Activated effector memory CD4-positive, alpha-beta T cell treated with Interleukin-2 at 50 U/mL for 16 hours (primary cell): Measurements from ENCODE around the gene STON2.
"Not testable (repeated sequence)": the region's sequence is repeated elsewhere in the genome, so short reads cannot be mapped to it uniquely, and the experiment has no call there.

Experiments
- DNase-seq: peaks from one replicate; pipeline ENCODE4 v3.0.0-alpha.2; 2020

Gene STON2, protein sequence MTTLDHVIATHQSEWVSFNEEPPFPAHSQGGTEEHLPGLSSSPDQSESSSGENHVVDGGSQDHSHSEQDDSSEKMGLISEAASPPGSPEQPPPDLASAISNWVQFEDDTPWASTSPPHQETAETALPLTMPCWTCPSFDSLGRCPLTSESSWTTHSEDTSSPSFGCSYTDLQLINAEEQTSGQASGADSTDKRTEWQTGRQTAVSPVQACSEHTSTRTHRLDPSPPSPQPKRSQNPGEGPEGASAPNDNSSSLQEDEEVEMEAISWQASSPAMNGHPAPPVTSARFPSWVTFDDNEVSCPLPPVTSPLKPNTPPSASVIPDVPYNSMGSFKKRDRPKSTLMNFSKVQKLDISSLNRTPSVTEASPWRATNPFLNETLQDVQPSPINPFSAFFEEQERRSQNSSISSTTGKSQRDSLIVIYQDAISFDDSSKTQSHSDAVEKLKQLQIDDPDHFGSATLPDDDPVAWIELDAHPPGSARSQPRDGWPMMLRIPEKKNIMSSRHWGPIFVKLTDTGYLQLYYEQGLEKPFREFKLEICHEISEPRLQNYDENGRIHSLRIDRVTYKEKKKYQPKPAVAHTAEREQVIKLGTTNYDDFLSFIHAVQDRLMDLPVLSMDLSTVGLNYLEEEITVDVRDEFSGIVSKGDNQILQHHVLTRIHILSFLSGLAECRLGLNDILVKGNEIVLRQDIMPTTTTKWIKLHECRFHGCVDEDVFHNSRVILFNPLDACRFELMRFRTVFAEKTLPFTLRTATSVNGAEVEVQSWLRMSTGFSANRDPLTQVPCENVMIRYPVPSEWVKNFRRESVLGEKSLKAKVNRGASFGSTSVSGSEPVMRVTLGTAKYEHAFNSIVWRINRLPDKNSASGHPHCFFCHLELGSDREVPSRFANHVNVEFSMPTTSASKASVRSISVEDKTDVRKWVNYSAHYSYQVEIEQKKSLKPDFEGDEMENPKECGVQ

GRCh38 chr14:81400202-81400678, at the start of gene STON2:
Gene STON2, minus strand, starts transcription at chr14:81400324. Its CDS starts 1,942 bp downstream, at chr14:81398382.
- no peak for DNase-seq

DNA sequence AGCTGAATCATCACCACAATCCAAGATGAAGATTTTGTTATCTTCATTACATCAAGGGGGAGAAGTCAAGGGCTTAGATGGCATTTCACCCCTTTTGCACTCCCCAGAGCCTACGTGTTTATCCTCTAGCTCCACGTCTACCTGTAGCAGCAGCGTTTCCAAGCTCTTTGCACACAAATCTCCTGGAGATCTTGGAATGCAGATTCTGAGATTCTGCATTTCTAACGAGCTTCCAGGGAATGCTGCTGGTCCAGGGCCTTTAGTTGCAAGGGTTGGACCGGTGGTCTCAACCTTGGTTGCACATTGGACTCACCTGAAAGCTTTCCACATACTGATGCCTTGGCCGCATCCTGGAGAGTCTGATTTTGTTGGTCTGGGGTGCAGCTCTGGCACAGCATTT, 49.5 kb upstream of the STON2 start:
- no peak for DNase-seq

DNA sequence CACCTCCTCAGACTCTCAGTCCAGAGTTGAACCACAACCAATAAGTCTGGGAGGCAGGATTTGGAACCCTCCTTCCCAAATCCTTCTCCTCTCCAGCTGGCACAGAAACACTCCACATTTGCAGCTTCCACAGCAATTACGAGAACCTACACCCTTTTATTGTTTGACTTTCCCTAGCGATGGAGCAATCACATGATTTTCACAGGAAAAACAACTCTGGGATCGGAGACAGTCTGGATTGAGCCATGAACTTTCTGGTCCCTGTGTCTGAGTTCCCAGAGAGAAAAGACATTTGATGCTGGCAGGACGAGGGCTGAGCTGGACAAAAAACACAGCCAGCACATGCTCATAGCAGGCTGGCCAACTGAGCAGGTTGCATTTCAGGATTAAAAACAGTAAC, 49.0 kb upstream of the STON2 start:
- DNase-seq = no peak

DNA sequence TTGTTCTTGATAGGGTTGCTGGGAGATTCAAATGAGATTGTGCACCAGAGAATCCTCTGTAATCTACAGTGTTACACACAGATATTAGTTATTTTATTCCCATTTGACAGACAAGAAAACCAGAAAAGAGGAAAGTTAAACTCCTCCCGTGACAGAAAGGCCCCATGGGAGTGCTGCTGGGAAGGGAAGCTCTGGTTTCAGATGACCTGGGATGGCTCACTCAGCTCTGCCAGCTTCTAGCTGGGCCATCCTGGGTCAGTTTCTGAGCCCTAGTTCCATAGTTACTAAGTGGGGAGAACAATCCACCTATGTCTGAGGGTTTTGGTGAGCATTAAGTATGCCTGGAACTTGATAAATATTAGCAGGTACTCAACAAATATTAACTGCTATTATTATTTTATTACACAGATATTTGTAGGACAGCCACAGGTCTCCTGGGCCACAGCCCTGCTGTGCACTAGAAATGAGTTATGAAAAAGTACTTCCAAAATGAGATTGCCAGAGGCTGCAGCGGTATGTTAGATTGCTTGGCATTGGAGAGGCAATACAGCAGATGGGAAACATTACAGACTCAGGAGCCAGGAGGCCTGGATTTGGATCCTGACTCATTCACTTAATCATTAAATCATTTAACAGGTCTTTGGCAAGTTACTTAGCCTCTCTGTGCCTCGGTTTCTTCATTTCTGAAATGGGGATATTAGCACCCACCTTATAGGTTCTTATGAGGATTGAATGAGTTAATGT, 47.1 kb upstream of the STON2 start:
- DNase-seq = no peak

- DNase-seq = no peak
These were observed 46.3 kb upstream of the STON2 start for GRCh38 chr14:81446279-81447007.

GRCh38 chr14:81441626-81442134, 41.6 kb upstream of the STON2 start:
- no peak for DNase-seq

- DNase-seq = no peak
These were observed 39.9 kb upstream of the STON2 start for GRCh38 chr14:81440041-81440440.

DNA sequence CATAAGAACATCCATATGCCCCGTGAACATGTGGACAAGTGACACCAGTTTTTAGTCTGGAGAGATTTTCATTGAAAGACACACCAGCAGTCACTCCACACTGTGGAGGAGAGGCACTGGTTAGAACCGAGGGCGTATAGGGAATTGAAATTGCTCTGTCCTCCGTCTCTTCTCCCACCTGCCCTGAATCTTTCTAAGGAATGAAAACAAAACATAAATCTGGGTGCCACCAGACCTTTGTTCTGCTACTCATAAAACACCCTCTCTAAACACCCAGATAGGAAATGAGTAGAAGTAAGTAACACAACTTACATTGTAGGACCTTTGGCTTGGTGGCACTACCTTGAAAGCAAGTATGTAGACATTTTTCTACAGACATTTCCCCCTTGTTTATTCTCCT, 37.1 kb upstream of the STON2 start:
- no peak for DNase-seq

GRCh38 chr14:81436296-81437138, 36.4 kb upstream of the STON2 start:
- peak; percentile 5 for DNase-seq

DNA sequence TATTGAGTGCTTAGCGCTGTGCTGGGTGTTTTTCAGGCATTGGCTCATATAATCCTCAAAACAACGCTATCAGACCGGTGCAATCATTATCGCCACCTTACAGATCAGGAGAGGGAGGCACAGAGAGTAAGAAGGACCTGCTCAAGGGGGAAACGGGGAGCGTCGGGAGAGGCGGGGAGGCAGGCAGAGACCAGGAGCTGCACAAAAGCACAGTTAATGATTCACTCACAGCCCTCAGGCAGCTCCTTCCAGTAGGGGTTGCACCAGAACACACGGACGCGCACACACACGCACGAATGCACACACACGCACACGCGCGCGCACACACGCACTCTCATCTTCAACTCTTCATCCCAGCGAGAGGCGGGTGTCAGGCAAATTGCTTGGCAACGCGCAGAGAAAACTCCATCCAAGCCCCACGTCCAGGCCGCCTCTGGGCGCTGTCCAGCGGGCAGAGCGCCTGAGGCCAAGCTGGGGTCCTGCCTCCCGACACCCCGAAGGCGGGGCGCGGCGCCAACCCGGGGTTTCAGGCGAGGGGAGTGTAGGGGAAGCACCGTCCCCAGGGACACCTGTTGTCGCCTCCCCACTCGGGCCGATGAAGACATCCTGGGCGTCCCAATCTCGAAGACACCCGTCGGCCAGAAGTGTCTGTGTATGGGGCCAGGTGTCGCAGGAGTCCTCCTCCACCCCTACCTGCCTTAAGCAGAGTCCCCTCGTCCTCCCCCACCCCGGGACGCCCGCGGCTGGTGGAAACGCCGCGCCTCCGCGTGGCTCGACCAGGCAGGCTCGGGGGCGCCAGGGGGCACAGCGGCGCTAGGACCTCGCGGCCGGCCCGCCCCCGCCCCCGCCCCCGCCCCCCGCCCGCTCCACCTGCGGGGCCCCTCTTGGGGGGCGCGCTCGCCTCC, 35.5 kb upstream of the STON2 start:
- DNase-seq = peak; percentile 2

GRCh38 chr14:81435048-81435390, 34.9 kb upstream of the STON2 start:
- DNase-seq = no peak

- no peak for DNase-seq
These were observed 34.1 kb upstream of the STON2 start for GRCh38 chr14:81434230-81434629.

DNA sequence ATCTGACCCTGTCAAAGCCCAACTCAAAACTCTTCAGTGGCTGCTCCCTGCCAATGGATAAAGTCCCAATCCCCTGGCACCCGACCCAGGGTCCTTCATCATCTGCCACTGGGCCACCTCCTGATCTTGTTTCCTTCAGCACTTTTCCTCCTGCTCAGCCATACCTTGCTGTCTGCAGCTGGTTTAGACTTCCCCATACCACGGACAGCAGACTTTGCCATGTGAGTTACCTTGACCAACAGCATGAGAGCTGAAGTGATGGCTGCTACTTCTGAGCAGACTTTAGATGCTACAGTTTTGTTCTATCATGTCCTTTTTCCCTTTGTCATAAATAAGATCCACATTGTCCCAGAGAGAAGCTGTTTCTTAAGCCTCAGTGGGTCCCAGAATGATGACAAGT, 33.3 kb upstream of the STON2 start:
- DNase-seq = no peak

DNA sequence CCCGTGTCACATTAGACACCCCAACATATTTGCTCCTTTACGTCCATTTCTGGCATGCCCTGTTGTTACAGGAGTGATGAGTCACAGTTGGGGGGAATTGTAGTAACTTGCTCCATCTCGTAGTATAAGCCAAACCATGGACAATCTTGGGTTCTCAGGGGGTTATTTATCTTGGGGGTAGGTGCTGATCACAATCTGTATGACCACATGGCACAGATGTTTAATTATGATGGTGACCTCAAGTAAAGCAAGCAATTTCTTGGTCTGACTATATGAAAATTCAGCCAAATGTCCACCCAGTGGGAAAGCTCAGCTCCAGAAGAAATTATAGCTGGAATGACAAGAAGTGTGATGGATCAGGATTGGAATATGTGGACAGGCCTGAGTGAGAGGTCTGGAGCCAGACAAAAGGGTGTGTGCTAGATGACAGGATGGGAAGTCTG, 32.1 kb upstream of the STON2 start:
- no peak for DNase-seq

DNA sequence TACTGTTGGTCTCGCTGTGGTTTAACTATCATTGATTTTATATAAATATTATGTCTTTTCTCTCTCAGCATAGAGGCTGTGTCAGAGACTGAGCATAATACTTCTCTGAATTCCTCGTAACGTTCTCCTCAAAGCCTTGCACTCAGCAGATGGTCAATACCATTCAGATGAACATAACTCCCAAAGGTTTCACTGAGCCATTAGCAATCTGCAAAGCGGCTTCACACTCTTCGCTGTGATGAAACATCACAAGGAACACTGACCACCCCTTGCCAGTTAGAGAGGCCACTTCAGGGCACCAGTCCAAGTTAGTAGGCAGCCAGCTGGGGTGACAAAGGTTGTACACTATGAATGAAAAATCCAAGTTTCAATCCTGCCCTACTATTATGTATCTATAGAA, 30.1 kb upstream of the STON2 start:
- DNase-seq = no peak

DNA sequence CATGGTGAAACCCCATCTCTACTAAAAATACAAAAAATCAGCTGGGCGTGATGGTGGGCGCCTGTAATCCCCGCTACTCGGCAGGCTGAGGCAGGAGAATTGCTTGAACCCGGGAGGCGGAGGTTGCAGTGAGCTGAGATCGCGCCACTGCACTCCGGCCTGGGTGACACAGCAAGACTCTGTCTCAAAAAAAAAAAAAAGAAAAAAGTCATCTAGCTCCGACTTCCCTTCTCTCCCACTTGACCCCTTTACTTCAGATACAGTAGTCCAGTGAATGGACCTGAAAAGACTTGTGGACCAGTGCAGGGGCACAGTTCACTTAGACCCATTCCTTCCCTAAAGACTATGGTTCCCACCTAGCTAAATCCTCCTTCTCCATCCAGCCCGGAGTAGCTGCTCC, 29.6 kb upstream of the STON2 start:
- not testable (repeated sequence) for DNase-seq

DNA sequence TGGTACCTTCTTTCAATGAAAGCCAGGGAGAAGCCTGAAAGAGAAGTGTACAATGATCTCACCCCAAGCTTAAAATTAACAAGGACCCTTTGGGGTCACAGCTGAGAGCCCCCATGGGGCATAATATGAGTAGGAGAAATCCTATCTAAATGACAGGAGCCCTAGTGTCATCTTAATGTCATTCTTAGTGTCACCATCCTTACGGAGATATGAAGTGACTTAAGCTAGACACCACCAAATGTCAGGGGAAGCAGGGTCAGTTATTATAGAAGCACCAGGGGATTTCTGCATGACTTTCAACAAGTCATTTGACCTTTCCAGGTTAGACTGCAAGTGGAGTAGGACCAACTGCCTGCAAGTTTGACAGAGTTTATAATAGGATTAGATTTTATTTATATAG, 28.9 kb upstream of the STON2 start:
- no peak for DNase-seq

DNA sequence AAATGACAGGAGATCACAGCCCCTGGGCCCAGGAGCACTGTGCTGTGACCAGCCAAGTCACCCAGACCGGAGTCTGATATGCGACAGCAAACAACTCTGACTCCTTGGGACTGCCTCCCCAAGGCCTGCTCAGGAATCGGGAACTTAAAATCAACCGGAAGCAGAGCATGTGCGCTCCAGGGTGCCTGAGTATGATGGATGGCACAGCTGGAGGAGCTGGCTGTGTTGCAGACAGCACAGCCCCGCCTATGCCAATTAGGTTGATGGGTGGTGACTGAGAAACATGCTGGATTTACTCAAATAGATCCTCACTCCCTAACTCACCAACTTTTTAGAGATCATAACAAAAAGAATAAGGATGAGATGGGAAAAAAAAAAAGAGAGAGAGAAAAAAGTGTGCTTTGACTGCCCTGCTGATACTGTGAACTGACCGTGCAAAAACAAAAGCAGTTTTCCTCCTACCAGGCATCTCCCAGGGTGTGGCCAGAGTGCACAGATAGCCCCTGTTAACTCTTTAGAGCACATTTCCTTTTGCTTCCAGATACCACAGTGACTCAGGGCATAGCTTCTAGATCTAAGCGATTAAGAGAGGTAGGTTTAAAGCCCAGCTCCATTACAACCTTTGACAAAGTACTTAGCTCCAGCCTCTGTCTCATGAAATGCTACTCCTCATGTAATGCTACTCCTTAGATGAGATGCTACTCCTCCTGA, 27.4 kb upstream of the STON2 start:
- no peak for DNase-seq

- DNase-seq = no peak
These were observed 23.4 kb upstream of the STON2 start for GRCh38 chr14:81423504-81423903.
